A673 (cell line): Measurements from ENCODE around the gene ZBTB38. TPM values are rescaled to one million over a fixed set of nuclear protein-coding genes. Genes with fewer than 3 reads are reported as not detected.

Experiments used
- BruUV-seq: library from RNA; stranded (reverse); fragments of 400-500 nt; replicated peaks from 2 replicates; lab custom pipeline; 2021; lab: Mats Ljungman, UMichigan
- CTCF ChIA-PET: fragments of 300-600 bp; sonication (Branson Sonifier 250); formaldehyde crosslinking; loops from one replicate; lab custom pipeline; 2022; ENCODE audit warnings: antibody characterized with exemption; lab: Charles Lee
- POLR2A ChIA-PET: fragments of 300-600 bp; sonication (Branson Sonifier 250); formaldehyde crosslinking; loops from one replicate; lab custom pipeline; 2022; ENCODE audit warnings: antibody characterized with exemption; ENCODE audit not compliant: low non-redundant PET; lab: Charles Lee
- DNase-seq: peaks from one replicate; pipeline ENCODE4 v3.0.0-alpha.2; 2015; ENCODE audit warnings: low spot score
- H3K27ac ChIP-seq: fragments of 200-600 bp; sonication (generic); 2 replicates; pipeline ENCODE4 v1.5.1; 2016; ENCODE audit warnings: mixed run types, low read depth, mild to moderate bottlenecking, mixed read lengths, antibody characterized with exemption, low read length; ENCODE audit not compliant: poor library complexity, severe bottlenecking
- H3K27me3 ChIP-seq: fragments of 200-600 bp; sonication (generic); replicated peaks from 2 replicates; pipeline ENCODE4 v1.6.1; 2017; ENCODE audit warnings: mixed run types, low read depth, mild to moderate bottlenecking, mixed read lengths, antibody characterized with exemption, low read length; ENCODE audit not compliant: insufficient read depth, poor library complexity
- H3K36me3 ChIP-seq: fragments of 200-600 bp; sonication (generic); 2 replicates; pipeline ENCODE4 v1.6.1; 2016; ENCODE audit warnings: mixed run types, mild to moderate bottlenecking, mixed read lengths, antibody characterized with exemption, low read length; ENCODE audit not compliant: insufficient read depth, poor library complexity, severe bottlenecking
- H3K4me1 ChIP-seq: fragments of 200-600 bp; sonication (generic); 2 replicates; pipeline ENCODE4 v1.6.1; 2017; ENCODE audit warnings: mixed run types, mild to moderate bottlenecking, mixed read lengths, antibody characterized with exemption, low read length; ENCODE audit not compliant: insufficient read depth, poor library complexity, severe bottlenecking
- H3K4me3 ChIP-seq: fragments of 200-600 bp; sonication (generic); 2 replicates; pipeline ENCODE4 v1.5.1; 2016; ENCODE audit warnings: low read depth, mixed run types, mild to moderate bottlenecking, mixed read lengths, low read length; ENCODE audit not compliant: poor library complexity, severe bottlenecking
- H3K9me3 ChIP-seq: fragments of 200-600 bp; sonication (generic); 2 replicates; pipeline ENCODE4 v1.6.1; 2016; ENCODE audit warnings: mixed run types, low read depth, mild to moderate bottlenecking, mixed read lengths, antibody characterized with exemption, low read length; ENCODE audit not compliant: poor library complexity, severe bottlenecking
- CTCF ChIP-seq: fragments of 300-800, 200-600 bp; sonication (generic); conservative IDR thresholded peaks from 2 replicates; pipeline ENCODE4 v1.5.1; 2017; ENCODE audit warnings: low read depth, mild to moderate bottlenecking, antibody characterized with exemption, low read length, moderate library complexity, mixed read lengths
- EZH2 ChIP-seq: fragments of 200-600 bp; sonication (generic); IDR thresholded peaks from 2 replicates; pipeline ENCODE4 v1.6.1; 2017; ENCODE audit warnings: borderline replicate concordance, low read depth, mild to moderate bottlenecking, mixed read lengths, antibody characterized with exemption, low read length; ENCODE audit not compliant: poor library complexity, severe bottlenecking
- intact Hi-C: fragments of 100-400 bp; cut with micrococcal nuclease; formaldehyde crosslinking; loops from one replicate; pipeline ENCODE4 v1.10.0; 2022; ENCODE audit not compliant: unreplicated experiment
- total RNA-seq: library from RNA; stranded (reverse); gene quantifications from 2 replicates; pipeline ENCODE4 v1.2.3, GENCODE V29; 2021

ZBTB38 gene
- total RNA-seq, 1 experiment from 2014 or later = 23.7 TPM

- ChIA-PET CTCF (interaction anchor here (0.8 to 1.6 kb wide), 2 partner anchors 26 kb away, joined by 3 to 5 read pairs; no protein-coding TSS in a partner anchor), POLR2A (interaction anchor here (0.6 to 0.7 kb wide), 3 partner anchors 25 to 291 kb away, joined by 3 to 6 read pairs (median 5); no protein-coding TSS in a partner anchor)
- no peaks in the 10 kb centered on the region for H3K9me3 ChIP-seq
- DNase-seq = peak; percentile 78
- peak overlapping the region; percentile 73 for H3K27ac ChIP-seq
- TF ChIP-seq CTCF (no peak), EZH2 (no peak)
- peaks cover 47% of the 10 kb centered on the region for H3K4me1 ChIP-seq
- no peaks in the 10 kb centered on the region for H3K36me3 ChIP-seq
- H3K27me3 ChIP-seq = no peaks in the 10 kb centered on the region
- BruUV-seq = no TSS peak
- intact Hi-C loops = no loop called here
- H3K4me3 ChIP-seq = peak overlapping the region; percentile 46
Measured at GRCh38 chr3:141386611-141387111, 18.4 kb downstream of the ZBTB38 start.

GRCh38 chr3:141387516-141387915 is 19.2 kb downstream of the ZBTB38 start:
- H3K27me3 ChIP-seq = no peaks in the 10 kb centered on the region
- H3K9me3 ChIP-seq = no peaks in the 10 kb centered on the region
- ChIA-PET CTCF (no interaction called here), POLR2A (no interaction called here)
- peak; percentile 10 for DNase-seq
- H3K36me3 ChIP-seq = no peaks in the 10 kb centered on the region
- peak overlapping the region; percentile 46 for H3K4me3 ChIP-seq
- TF ChIP-seq CTCF (no peak), EZH2 (no peak)
- peak overlapping the region; percentile 73 for H3K27ac ChIP-seq
- BruUV-seq = no TSS peak
- H3K4me1 ChIP-seq = peaks cover 47% of the 10 kb centered on the region
- intact Hi-C loops = no loop called here

GRCh38 chr3:141388395-141388794 is 20.1 kb downstream of the ZBTB38 start:
- H3K4me1 ChIP-seq = peaks cover 46% of the 10 kb centered on the region

More at GRCh38 chr3:141388395-141388794, 20.1 kb downstream of the ZBTB38 start:
- BruUV-seq = no TSS peak
- no peaks in the 10 kb centered on the region for H3K27me3 ChIP-seq
- DNase-seq = no peak
- ChIA-PET POLR2A (interaction anchor here (0.5 kb wide), 1 partner anchor 73 kb away, joined by 3 read pairs; no protein-coding TSS in a partner anchor), CTCF (no interaction called here)
- peak overlapping the region; percentile 57 for H3K27ac ChIP-seq
- no peaks in the 10 kb centered on the region for H3K36me3 ChIP-seq
- peak overlapping the region; percentile 46 for H3K4me3 ChIP-seq
- no peaks in the 10 kb centered on the region for H3K9me3 ChIP-seq
- no peak for TF ChIP-seq EZH2
- TF ChIP-seq CTCF = no peak
- intact Hi-C loops = no loop called here
